Renal cortical epithelial cell (primary cell): ENCODE measurements around the gene LRRTM4. TPM values are rescaled to one million over a fixed set of nuclear protein-coding genes. Genes with fewer than 3 reads are reported as not detected.
"Not testable (repeated sequence)": the region's sequence is repeated elsewhere in the genome, so short reads cannot be mapped to it uniquely, and the experiment has no call there.

Experiments used
- DNase-seq: peaks from one replicate; pipeline ENCODE4 v3.0.0-alpha.2; 2011; ENCODE audit warnings: low read depth
- total RNA-seq: library from RNA; depleted of rRNA; stranded (reverse); fragments of >200 nt; gene quantifications from 2 replicates; pipeline ENCODE4 v1.2.3, GENCODE V29; 2014

LRRTM4 gene
- total RNA-seq, 1 donor from 2014 or later = 0.10 TPM

- no peak for DNase-seq
These were observed 207.5 kb downstream of the LRRTM4 start for GRCh38 chr2:77314721-77315120.

GRCh38 chr2:77310416-77310815, 211.8 kb downstream of the LRRTM4 start:
- DNase-seq = no peak

DNA sequence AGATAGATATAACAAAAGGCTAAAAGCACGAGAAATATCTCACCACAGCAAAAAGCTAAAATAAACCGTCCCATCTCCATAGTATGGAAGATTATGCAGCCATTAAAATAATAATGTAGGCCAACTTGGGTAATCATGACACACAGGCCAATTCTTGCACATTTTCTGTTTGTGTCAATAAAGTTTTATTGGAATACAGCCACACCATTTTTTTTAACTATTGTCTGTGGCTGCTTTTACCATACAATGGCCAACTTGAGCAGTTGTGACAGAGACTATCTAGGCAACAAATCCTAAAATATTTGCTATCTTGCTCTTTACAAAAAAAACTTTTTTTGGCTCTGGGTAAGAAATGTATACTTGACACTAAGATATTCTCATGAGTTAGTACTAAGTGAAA, 212.5 kb downstream of the LRRTM4 start:
- DNase-seq = no peak

- no peak for DNase-seq
These were observed 220.7 kb downstream of the LRRTM4 start for GRCh38 chr2:77301441-77301840.

GRCh38 chr2:77296791-77297190, 225.4 kb downstream of the LRRTM4 start:
- no peak for DNase-seq

GRCh38 chr2:77294474-77294873, 227.7 kb downstream of the LRRTM4 start:
- DNase-seq = no peak

GRCh38 chr2:77284353-77284752, 237.8 kb downstream of the LRRTM4 start:
- DNase-seq = no peak

DNA sequence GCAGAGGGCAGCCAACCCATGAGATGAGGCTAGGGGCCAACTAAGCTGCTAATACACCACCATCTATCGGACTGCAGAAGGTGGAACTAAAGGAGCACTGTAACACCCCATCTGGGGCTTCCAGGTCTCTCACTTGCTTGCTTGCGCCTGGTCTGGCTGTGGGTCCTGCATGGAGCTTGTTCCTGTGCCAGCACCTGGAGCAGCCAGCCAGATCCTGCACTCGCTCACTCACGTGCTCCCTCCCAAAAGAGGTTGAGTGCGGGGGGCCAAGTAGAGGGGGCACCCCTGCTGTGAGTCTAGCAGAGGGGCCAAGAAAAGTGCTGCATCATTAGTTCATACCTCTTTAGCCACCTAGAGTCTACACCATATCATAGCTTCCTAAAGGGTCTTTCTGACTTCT, 250.9 kb downstream of the LRRTM4 start:
- DNase-seq = no peak

- DNase-seq = peak; percentile 32
These were observed 251.7 kb downstream of the LRRTM4 start for GRCh38 chr2:77270433-77270832.

DNA sequence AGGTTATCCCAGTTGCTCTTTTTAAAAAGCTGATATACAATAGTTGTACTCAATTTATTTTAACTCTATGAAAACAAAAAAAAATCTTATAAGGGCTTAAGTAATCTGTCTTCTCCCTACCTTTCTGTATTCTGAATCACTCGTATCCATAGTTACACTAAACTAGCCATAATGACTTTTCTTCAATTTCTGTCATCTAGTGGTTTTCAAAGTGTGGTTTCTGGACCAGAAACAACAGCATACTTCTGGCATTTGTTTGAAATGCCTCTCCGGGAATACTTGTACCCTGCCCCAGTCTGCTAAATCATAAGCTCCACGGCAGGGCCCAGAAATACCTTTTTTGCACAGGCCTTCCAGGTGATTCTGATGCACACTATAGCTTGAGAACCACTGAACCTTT, 253.6 kb downstream of the LRRTM4 start:
- peak; percentile 33 for DNase-seq

- no peak for DNase-seq
These were observed 289.2 kb downstream of the LRRTM4 start for GRCh38 chr2:77232909-77233425.

DNA sequence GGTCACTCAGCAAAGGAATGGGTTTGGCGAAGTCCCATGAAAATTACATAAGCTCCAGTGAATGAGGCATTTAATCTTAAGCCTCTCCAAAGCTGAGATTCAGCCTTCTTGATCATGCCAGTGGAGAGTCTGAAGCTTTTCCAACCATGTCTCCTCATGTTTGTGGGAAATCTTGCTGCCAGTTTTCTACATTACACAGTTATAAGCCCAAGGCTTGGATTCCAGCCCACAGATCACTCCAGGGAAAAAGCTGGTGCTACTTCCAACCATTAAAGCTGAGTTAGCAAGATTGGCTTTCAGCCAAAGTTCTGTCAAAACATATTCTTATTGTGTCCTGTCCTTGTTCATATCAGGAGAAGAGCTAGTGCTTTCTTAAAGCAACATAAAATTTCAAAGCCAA, 293.8 kb downstream of the LRRTM4 start:
- DNase-seq = peak; percentile 2

- DNase-seq = no peak
These were observed 311.5 kb downstream of the LRRTM4 start for GRCh38 chr2:77210725-77211124.

- no peak for DNase-seq
These were observed 314.8 kb downstream of the LRRTM4 start for GRCh38 chr2:77207331-77207730.

GRCh38 chr2:77201755-77202154, 320.4 kb downstream of the LRRTM4 start:
- DNase-seq = no peak

DNA sequence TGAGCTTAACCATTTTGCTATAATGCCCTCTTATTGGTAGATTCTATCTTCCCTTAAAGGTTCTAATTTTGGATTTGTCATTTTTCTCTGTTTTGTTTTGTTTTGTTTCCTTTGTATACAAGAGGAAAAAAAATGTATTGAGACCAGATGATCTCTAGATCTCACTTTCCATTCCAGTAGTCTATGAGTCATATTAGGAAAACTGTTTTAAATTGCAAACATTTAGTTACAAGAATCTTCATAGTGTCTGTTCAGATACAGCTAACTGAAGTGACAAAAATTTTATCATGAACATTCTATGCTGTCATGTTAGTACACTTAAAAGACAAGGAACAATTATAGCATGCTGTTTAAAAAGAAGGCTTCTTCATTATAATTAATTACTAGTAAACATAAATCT, 322.8 kb downstream of the LRRTM4 start:
- DNase-seq = no peak

DNA sequence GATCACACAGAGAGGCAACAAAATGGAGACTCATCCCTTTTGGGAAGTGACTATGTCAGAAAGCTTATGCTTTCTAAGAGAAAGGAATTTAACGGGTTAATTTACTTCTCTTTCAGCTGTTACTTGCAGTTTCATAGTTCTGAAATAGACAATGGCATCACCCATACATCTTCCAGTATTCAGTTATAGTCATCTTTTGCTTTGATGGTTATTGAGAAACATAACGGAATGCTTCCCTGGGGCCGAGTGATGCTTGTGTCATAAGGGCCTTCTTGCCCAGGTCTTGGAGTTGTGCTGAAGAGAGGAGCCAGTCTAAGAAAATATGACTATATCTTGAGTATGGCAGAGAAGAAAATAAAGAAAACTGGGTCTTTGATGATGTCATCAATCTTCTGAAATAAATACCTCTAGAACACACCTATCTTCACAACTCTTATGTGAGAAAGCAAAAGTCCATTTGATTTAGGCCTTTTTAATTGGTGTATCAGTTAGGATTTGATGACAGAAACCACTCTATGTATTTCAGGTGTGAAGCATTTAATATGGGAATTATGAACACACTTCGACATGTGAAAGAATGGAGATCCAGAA, 328.2 kb downstream of the LRRTM4 start:
- no peak for DNase-seq

DNA sequence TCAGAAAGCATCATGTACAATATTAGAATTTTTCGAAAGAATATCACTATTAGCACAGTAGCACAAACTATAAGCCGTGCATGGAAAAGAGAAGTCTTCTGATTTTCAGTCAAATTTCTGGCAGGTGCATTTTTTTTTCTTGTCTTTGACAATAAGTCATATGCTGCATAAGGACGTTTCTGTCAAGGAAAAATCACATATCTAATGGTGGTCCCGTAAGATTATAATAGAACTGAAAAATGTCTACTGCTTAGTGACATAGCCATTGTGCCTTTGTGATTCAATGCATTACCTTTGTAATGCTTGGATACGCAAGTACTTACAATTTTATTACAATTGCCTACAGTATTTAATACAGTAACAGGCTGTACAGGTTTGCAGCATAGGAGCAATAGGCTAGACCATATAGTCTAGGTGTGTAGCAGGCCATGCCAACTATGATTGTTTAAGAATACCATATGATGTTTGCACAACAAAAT, 329.3 kb downstream of the LRRTM4 start:
- no peak for DNase-seq

GRCh38 chr2:77191665-77192064, 330.5 kb downstream of the LRRTM4 start:
- DNase-seq = no peak

- DNase-seq = no peak
These were observed 331.3 kb downstream of the LRRTM4 start for GRCh38 chr2:77190721-77191346.

- DNase-seq = no peak
These were observed 337.1 kb downstream of the LRRTM4 start for GRCh38 chr2:77185052-77185451.

DNA sequence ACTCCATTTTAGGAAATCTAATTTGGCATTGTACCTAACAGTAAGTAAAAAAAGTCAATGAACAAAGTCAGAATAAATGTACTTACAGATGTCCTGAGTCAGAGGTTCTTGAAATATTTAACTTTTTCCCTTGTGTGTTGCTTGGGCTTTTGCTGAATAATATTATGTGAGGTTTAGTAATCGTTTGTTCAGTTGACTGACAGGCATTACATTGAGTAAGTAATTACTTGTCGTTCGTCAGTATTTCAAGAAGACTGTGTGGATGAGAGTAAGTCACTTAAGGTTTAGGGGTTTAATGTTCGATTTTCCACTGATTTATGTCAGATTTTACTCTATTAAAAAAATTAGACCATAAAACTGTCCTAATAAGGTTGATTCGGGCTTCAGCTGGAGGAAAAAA, 342.9 kb downstream of the LRRTM4 start:
- no peak for DNase-seq

DNA sequence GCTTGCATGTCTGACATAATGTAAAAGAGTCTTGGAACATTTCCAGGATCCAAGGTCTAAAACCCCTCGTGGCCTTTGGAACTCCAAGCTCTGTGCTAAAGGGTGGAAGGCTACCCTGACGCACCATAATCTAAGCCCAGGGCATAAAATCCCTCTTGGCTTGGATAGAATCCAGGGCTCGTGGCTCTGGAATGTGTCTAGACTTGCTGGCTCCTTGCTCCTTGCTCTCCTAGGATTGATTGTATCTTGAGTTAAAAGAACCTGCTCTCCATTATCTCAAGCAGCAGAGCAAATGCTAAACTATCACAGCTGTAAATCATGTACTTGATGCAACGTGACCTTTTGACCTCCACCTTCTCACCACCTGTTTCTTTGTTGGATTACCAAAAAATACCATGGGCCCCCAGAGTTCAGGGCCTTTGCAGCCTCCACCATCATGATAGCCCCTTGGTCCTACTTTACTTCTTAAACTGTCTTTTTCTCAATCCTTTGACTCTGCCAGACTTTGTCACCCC, 346.9 kb downstream of the LRRTM4 start:
- not testable (repeated sequence) for DNase-seq
